Right lobe of liver (tissue), 6 donors: ENCODE data around the gene HSP90AB1. TPM values are rescaled to one million over a fixed set of nuclear protein-coding genes. Genes with fewer than 3 reads are reported as not detected.

Experiments used
- ATAC-seq, 4 donors: fragments of 200-7000 bp; cut with Tn5 transposase; one replicate each; pipeline ENCODE4 v1.9.1; 2020; ENCODE audit warnings: mild to moderate bottlenecking in 4 of 4, moderate library complexity in 4 of 4
- DNase-seq, 3 donors: peaks; one replicate each; pipeline ENCODE4 v3.0.0-alpha.2; 2020
- H3K27ac ChIP-seq, 3 donors: fragments of 200-600 bp; one replicate each; pipeline ENCODE4 v1.8.0; 2022
- H3K27me3 ChIP-seq, 2 donors: fragments of 200-600 bp; one replicate each; pipeline ENCODE4 v1.8.0; 2022
- H3K36me3 ChIP-seq, 4 donors: fragments of 200-600 bp; sonication (generic) in 1 of 4; one replicate each; pipeline versions ENCODE4 v1.5.1 to v1.8.0; 2017 to 2022; ENCODE audit warnings: control low read depth in 1 of 4
- H3K4me1 ChIP-seq, 4 donors: fragments of 200-600 bp; sonication (generic) in 1 of 4; one replicate each; pipeline versions ENCODE4 v1.5.1 to v1.8.0; 2017 to 2022; ENCODE audit warnings: control low read depth in 1 of 4
- H3K4me3 ChIP-seq, 3 donors: fragments of 200-600 bp; one replicate each; pipeline ENCODE4 v1.8.0; 2022
- H3K9me3 ChIP-seq, 4 donors: fragments of 200-600 bp; sonication (generic) in 1 of 4; one replicate each; pipeline versions ENCODE4 v1.5.1 to v1.8.0; 2017 to 2022; ENCODE audit warnings: control low read depth in 1 of 4
- CTCF ChIP-seq, 4 donors: fragments of 200-600 bp in 3 of 4; fragments of 450-650 bp in 1 of 4; IDR thresholded peaks; one replicate each; pipeline versions ENCODE4 v1.5.1 to v1.8.0; 2016 to 2022; ENCODE audit warnings: antibody characterized with exemption in 4 of 4, mild to moderate bottlenecking in 2 of 4
- POLR2A ChIP-seq: fragments of 450-650 bp; IDR thresholded peaks from one replicate; pipeline ENCODE4 v1.6.1; 2017; ENCODE audit warnings: antibody characterized with exemption, mild to moderate bottlenecking
- WGBS: methylation state at CpG from one replicate; pipeline ENCODE4 v1.1.6; 2018; ENCODE audit warnings: low coverage, low lambda C conversion rate; ENCODE audit not compliant: insufficient coverage; ENCODE audit errors: missing lambda C conversion rate; 5-methylcytosine and 5-hydroxymethylcytosine counted together
- intact Hi-C, 2 donors: fragments of 100-400 bp; cut with DNase I; formaldehyde crosslinking; loops; one replicate each; pipeline versions ENCODE4 v1.11.2 to v1.14.1; 2022
- total RNA-seq, 6 experiments: library from RNA; depleted of rRNA in 2 of 6; stranded (reverse); fragments of >200 nt in 2 of 6; fragmentation: NEBNext Ultra II Directional in 3 of 6; extraction: Animal tissue kit (Norgen Biotek cat#: 25700) in 3 of 6; gene quantifications; one replicate each; pipeline versions ENCODE4 v1.1.0 to v1.2.4, GENCODE V29; 2016 to 2023
- donor health status: DM: no; HTN: yes; CAD: no.
- donor health status: DM: no; HTN: no; CAD: no.
- donor health status: DM: no; HTN: no; CAD: no.
- donor health status: DM: no; HTN: yes; CAD: no.
- donor health status: DM: no; HTN: yes; CAD: no.

The HSP90AB1 gene
- total RNA-seq, 6 experiments from 2014 or later: 183 to 566 (median 345) TPM

GRCh38 chr6:44264154-44265006 is 17.5 kb downstream of the HSP90AB1 start:
- WGBS: 8% methylated on average over 9 of the region's 13 CpGs
- intact Hi-C loops: loop anchor here (5.0 kb wide), 1 partner anchor 73 kb away; no protein-coding TSS in a partner anchor
- H3K27me3 ChIP-seq: no peaks in the 10 kb centered on the region
- H3K4me1 ChIP-seq: peaks cover 0 to 16% (median 7%) of the 10 kb centered on the region in 4 donors
- peaks cover 0 to 8% (median 0%) of the 10 kb centered on the region in 4 donors for H3K36me3 ChIP-seq
- ATAC-seq (peak; percentile 4 to 21 (median 8)), DNase-seq (peak; percentile 58 to 77 (median 61))
- H3K4me3 ChIP-seq: peak overlapping the region; percentile 67 to 97 (median 86)
- peak overlapping the region; percentile 58 to 88 (median 81) for H3K27ac ChIP-seq
- H3K9me3 ChIP-seq: no peaks in the 10 kb centered on the region
- TF ChIP-seq CTCF (IDR thresholded peaks at IDR 0.05) (no peak), POLR2A (no peak)

GRCh38 chr6:44265007-44265721 is 18.3 kb downstream of the HSP90AB1 start, which contains the start of gene NFKBIE:
Gene NFKBIE, minus strand, starts transcription at chr6:44265551. Its CDS starts 205 bp downstream, at chr6:44265346.
- Histone ChIP-seq H3K9me3 (no peaks in the 10 kb centered on the region), H3K4me3 (peak within 1 kb of the TSS; percentile 67 to 97 (median 86)), H3K4me1 (peaks cover 0 to 16% (median 7%) of the 10 kb centered on the region in 4 donors), H3K36me3 (peaks cover 0 to under 1% (median 0%) of the 10 kb centered on the region in 4 donors), H3K27me3 (no peaks in the 10 kb centered on the region), H3K27ac (peak within 1 kb of the TSS; percentile 58 to 88 (median 81))
- DNase-seq: peak; percentile 97 to 99 (median 98)
- intact Hi-C loops: loop anchor here (5.0 kb wide), 1 partner anchor 72 kb away; no protein-coding TSS in a partner anchor
- TF ChIP-seq CTCF (IDR thresholded peaks at IDR 0.05) (peak; percentile 13 to 24 (median 18)), POLR2A (peak; percentile 94)
- WGBS: 1% methylated on average over 12 of the region's 72 CpGs
- ATAC-seq: peak; percentile 82 to 95 (median 92)

- WGBS: 60% methylated on average over 16 of the region's 17 CpGs
- Histone ChIP-seq H3K27me3 (no peaks in the 10 kb centered on the region), H3K9me3 (no peaks in the 10 kb centered on the region), H3K4me1 (peaks cover 0 to 16% (median 7%) of the 10 kb centered on the region in 4 donors), H3K27ac (peak overlapping the region; percentile 58 to 88 (median 81)), H3K4me3 (peak overlapping the region in 2 of 3 donors; percentile 67 to 97), H3K36me3 (no peaks in the 10 kb centered on the region)
- DNase-seq (peak in 1 of 3 donors; percentile 51), ATAC-seq (no peak)
- intact Hi-C loops: loop anchor here (5.0 kb wide), 1 partner anchor 72 kb away; no protein-coding TSS in a partner anchor
- no peak for TF ChIP-seq CTCF (IDR thresholded peaks at IDR 0.05)
- no peak for TF ChIP-seq POLR2A
Observed at GRCh38 chr6:44265722-44266233, 18.9 kb downstream of the HSP90AB1 start.

- intact Hi-C loops: loop anchor here (5.0 kb wide), 1 partner anchor 71 kb away; no protein-coding TSS in a partner anchor
- H3K27ac ChIP-seq: no peak overlapping the region
- DNase-seq (peak in 1 of 3 donors; percentile 14), ATAC-seq (no peak)
- no peaks in the 10 kb centered on the region for H3K27me3 ChIP-seq
- H3K4me1 ChIP-seq: peaks cover 0 to 16% (median 7%) of the 10 kb centered on the region in 4 donors
- WGBS: 73% methylated on average over 3 of the region's 3 CpGs
- no peaks in the 10 kb centered on the region for H3K9me3 ChIP-seq
- TF ChIP-seq POLR2A: no peak
- TF ChIP-seq CTCF (IDR thresholded peaks at IDR 0.05): no peak
- no peaks in the 10 kb centered on the region for H3K36me3 ChIP-seq
- no peak overlapping the region for H3K4me3 ChIP-seq
Observed at GRCh38 chr6:44266347-44266746, 19.4 kb downstream of the HSP90AB1 start.
